ENCODE data around the gene LEMD2.

DNA sequence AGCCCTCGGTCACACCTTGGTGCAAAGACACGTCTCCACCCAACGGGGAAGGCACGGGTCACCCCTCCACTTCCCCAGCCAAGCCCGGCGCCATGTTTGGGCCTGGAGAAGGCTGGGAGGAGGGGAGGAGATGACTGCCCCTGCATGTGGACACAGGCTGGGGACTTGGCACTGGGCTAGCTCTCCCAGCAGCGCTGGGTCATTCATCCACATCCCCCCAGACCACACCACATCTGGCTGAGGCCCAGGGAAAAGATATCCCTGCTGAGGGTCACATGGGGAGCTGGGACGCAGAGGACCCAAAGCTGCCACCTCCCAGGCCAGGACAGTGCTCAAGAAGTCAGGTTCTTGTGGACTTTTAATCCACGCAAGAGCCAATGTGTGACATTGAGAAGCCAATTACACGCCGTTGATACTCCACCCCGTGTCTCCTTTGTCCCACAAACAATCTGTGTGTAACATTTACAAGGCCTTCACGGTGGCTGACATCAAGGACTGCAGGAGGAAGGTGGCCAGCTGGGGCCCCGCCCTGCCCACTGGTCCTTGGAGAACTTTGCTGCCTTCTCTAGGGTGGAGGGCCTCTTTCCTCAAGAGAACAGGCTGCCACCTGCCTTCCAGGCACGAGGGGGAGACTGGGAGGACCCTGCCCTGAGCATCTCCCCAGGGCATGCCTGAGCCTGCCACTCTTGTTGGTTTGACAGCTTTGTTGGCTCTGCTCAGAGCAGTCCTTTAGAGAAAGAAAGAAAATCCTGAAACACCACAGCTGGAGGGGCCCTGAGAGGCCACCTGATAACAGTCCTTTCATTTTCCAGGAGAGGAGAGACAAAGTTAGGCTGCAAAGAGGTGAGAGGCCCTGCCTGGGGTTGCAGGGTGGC lies 36.9 kb downstream of the LEMD2 start:
- TF ChIP-seq, protein P1, sequence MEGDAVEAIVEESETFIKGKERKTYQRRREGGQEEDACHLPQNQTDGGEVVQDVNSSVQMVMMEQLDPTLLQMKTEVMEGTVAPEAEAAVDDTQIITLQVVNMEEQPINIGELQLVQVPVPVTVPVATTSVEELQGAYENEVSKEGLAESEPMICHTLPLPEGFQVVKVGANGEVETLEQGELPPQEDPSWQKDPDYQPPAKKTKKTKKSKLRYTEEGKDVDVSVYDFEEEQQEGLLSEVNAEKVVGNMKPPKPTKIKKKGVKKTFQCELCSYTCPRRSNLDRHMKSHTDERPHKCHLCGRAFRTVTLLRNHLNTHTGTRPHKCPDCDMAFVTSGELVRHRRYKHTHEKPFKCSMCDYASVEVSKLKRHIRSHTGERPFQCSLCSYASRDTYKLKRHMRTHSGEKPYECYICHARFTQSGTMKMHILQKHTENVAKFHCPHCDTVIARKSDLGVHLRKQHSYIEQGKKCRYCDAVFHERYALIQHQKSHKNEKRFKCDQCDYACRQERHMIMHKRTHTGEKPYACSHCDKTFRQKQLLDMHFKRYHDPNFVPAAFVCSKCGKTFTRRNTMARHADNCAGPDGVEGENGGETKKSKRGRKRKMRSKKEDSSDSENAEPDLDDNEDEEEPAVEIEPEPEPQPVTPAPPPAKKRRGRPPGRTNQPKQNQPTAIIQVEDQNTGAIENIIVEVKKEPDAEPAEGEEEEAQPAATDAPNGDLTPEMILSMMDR (IDR thresholded peaks at IDR 0.05): no peak
- no peak for TF ChIP-seq POLR2A (IDR thresholded peaks at IDR 0.05)

Data from heart left ventricle (tissue), 13 donors.